Measurements from ENCODE around the gene THAP8.

GRCh38 chr19:36051236-36051635 lies 2.8 kb downstream of the THAP8 start:
- no peak for TF ChIP-seq CTCF (IDR thresholded peaks at IDR 0.05)
- no peak for TF ChIP-seq POLR2A (IDR thresholded peaks at IDR 0.05)
